Measurements from ENCODE around the gene OR6C68. TPM values are rescaled to one million over a fixed set of nuclear protein-coding genes. Genes with fewer than 3 reads are reported as not detected.

Gene OR6C68
- total RNA-seq, 1 experiment from 2014 or later: not detected

DNA sequence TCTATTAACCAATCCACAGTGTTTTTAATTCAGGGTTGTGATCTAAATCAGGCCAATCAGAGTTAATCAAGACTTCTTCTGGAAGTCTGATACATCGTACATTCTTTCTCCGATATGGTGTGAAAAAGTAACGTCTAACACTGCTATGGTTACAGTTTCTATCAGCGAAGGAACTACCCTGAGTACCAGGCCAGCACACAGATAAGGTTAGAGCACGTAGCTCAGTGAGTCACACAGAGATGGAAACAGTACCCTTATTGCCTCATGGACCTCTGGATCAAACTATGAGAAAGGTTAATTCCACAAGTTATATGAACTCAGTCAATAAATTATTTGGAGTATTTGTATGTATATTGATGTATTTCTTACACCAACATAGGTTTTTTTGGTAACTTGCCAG is 3.3 kb downstream of the OR6C68 start:
- Histone ChIP-seq H4K20me1 (ENCODE audit: insufficient read depth) (no peaks in the 10 kb centered on the region), H3K9me2 (ENCODE audit: insufficient read depth) (no peaks in the 10 kb centered on the region), H3K9ac (ENCODE audit: low read length) (no peak overlapping the region), H3K27ac (ENCODE audit: low read depth, low read length) (no peak overlapping the region), H2AFZ (ENCODE audit: low read depth, low read length, poor library complexity, severe bottlenecking) (no peak overlapping the region), H3K36me3 (ENCODE audit: control insufficient read depth in 1 of 2, insufficient read depth in 2 of 2, low read length in 2 of 2) (no peaks in the 10 kb centered on the region), H3K4me3 (replicated peaks in 1 of 2; ENCODE audit: low read depth in 1 of 2, low read length in 2 of 2) (no peak overlapping the region), H3K79me2 (ENCODE audit: insufficient read depth, low read length) (no peaks in the 10 kb centered on the region), H3K27me3 (ENCODE audit: insufficient read depth, low read length) (peaks cover 22% of the 10 kb centered on the region), H3K9me3 (ENCODE audit: control insufficient read depth in 1 of 2, insufficient read depth in 1 of 2, low read depth in 1 of 2, low read length in 2 of 2) (no peaks in the 10 kb centered on the region), H3K4me1 (ENCODE audit: control insufficient read depth in 1 of 2, insufficient read depth in 2 of 2, low read length in 2 of 2) (no peaks in the 10 kb centered on the region), H3K4me2 (ENCODE audit: low read length) (no peak overlapping the region)
- ATAC-seq (no peak), DNase-seq (ENCODE audit: low read depth, low spot score) (no peak)
- ChIA-PET RAD21 (ENCODE audit: low non-redundant PET in 1 of 2, low total read pairs in 2 of 2, uncharacterized antibody in 2 of 2, unreplicated experiment in 2 of 2) (no interaction called here), CTCF (no interaction called here), POLR2A (no interaction called here)
- TF ChIP-seq SP1 (IDR thresholded peaks at IDR 0.05; ENCODE audit: low read depth) (no peak), EZH2phosphoT487 (IDR thresholded peaks at IDR 0.05; ENCODE audit: borderline replicate concordance) (no peak), SIN3A (IDR thresholded peaks at IDR 0.05; ENCODE audit: low read depth) (no peak), POLR2A (IDR thresholded peaks at IDR 0.05; ENCODE audit: borderline replicate concordance, extremely low read depth, insufficient read depth, insufficient read length) (no peak), TCF7L2 (IDR thresholded peaks at IDR 0.05; ENCODE audit: borderline replicate concordance, extremely low read depth, insufficient read depth, insufficient read length) (no peak), POLR2AphosphoS5 (IDR thresholded peaks at IDR 0.05; ENCODE audit: low read depth, low read length) (no peak), EGR1 (IDR thresholded peaks at IDR 0.05; ENCODE audit: low read depth) (no peak), ZBTB33 (IDR thresholded peaks at IDR 0.05; ENCODE audit: extremely low read depth, insufficient replicate concordance, low read length) (no peak), ELF1 (IDR thresholded peaks at IDR 0.05; ENCODE audit: borderline replicate concordance, low read depth) (no peak), CEBPB (IDR thresholded peaks at IDR 0.05; ENCODE audit: low read depth) (no peak), JUND (IDR thresholded peaks at IDR 0.05) (no peak), ZFX (IDR thresholded peaks at IDR 0.05) (no peak), CBX3 (IDR thresholded peaks at IDR 0.05; ENCODE audit: low read depth) (no peak), EZH2 (IDR thresholded peaks at IDR 0.05) (no peak), FOSL1 (IDR thresholded peaks at IDR 0.05; ENCODE audit: low read depth) (no peak), YY1 (IDR thresholded peaks at IDR 0.05; ENCODE audit: extremely low read depth, insufficient replicate concordance, low read depth, low read length) (no peak)
- TF ChIP-seq, protein P1, sequence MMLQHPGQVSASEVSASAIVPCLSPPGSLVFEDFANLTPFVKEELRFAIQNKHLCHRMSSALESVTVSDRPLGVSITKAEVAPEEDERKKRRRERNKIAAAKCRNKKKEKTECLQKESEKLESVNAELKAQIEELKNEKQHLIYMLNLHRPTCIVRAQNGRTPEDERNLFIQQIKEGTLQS (IDR thresholded peaks at IDR 0.05): no peak
- TF ChIP-seq, protein P2, sequence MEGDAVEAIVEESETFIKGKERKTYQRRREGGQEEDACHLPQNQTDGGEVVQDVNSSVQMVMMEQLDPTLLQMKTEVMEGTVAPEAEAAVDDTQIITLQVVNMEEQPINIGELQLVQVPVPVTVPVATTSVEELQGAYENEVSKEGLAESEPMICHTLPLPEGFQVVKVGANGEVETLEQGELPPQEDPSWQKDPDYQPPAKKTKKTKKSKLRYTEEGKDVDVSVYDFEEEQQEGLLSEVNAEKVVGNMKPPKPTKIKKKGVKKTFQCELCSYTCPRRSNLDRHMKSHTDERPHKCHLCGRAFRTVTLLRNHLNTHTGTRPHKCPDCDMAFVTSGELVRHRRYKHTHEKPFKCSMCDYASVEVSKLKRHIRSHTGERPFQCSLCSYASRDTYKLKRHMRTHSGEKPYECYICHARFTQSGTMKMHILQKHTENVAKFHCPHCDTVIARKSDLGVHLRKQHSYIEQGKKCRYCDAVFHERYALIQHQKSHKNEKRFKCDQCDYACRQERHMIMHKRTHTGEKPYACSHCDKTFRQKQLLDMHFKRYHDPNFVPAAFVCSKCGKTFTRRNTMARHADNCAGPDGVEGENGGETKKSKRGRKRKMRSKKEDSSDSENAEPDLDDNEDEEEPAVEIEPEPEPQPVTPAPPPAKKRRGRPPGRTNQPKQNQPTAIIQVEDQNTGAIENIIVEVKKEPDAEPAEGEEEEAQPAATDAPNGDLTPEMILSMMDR (IDR thresholded peaks at IDR 0.05 in 2 of 3, conservative IDR thresholded peaks at IDR 0.05 in 1 of 3; ENCODE audit: borderline replicate concordance in 1 of 3, insufficient read depth in 1 of 3, low read depth in 2 of 3, low read length in 2 of 3): no peak
- TF ChIP-seq, protein P3, sequence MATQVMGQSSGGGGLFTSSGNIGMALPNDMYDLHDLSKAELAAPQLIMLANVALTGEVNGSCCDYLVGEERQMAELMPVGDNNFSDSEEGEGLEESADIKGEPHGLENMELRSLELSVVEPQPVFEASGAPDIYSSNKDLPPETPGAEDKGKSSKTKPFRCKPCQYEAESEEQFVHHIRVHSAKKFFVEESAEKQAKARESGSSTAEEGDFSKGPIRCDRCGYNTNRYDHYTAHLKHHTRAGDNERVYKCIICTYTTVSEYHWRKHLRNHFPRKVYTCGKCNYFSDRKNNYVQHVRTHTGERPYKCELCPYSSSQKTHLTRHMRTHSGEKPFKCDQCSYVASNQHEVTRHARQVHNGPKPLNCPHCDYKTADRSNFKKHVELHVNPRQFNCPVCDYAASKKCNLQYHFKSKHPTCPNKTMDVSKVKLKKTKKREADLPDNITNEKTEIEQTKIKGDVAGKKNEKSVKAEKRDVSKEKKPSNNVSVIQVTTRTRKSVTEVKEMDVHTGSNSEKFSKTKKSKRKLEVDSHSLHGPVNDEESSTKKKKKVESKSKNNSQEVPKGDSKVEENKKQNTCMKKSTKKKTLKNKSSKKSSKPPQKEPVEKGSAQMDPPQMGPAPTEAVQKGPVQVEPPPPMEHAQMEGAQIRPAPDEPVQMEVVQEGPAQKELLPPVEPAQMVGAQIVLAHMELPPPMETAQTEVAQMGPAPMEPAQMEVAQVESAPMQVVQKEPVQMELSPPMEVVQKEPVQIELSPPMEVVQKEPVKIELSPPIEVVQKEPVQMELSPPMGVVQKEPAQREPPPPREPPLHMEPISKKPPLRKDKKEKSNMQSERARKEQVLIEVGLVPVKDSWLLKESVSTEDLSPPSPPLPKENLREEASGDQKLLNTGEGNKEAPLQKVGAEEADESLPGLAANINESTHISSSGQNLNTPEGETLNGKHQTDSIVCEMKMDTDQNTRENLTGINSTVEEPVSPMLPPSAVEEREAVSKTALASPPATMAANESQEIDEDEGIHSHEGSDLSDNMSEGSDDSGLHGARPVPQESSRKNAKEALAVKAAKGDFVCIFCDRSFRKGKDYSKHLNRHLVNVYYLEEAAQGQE (IDR thresholded peaks at IDR 0.05; ENCODE audit: low read depth): no peak
- TF ChIP-seq, protein P4, sequence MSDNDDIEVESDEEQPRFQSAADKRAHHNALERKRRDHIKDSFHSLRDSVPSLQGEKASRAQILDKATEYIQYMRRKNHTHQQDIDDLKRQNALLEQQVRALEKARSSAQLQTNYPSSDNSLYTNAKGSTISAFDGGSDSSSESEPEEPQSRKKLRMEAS (IDR thresholded peaks at IDR 0.05): no peak
- no TSS peak for BruUV-seq (replicated peaks)
- intact Hi-C loops (cut with micrococcal nuclease): no loop called here
